Erythroblast (primary cell): Measurements from ENCODE around the gene NRXN3.

ENCODE experiments used
- GATA1 ChIP-seq: IDR thresholded peaks from 2 replicates; pipeline ENCODE4 v1.6.1; 2011; ENCODE audit warnings: low read depth, mild to moderate bottlenecking, control low read depth, low read length, moderate library complexity
- POLR2A ChIP-seq: IDR thresholded peaks from 2 replicates; pipeline ENCODE4 v1.6.1; 2011; ENCODE audit warnings: mild to moderate bottlenecking, low read length

DNA sequence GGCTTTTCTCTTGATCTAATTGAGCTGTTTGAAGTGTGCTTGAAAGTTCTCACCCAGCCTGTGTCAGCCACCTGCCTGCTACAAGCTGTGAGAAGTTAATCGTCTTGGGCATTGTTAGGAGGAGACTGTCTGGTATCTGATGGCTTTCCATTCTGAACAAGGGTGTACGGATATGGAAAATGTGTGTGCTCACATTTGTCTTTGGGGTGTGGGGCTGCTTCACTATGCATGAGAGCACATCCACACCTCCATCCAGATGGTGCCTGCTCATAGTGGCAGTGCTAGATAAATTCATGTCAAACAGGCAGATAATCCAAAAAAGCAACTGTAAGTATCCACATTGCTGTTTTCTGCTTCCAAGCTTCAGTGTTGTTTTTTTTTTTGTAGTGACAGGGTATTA, 1578.9 kb downstream of the NRXN3 start:
- TF ChIP-seq POLR2A (no peak), GATA1 (no peak)
